Pancreas (tissue), 10 donors: Measurements from ENCODE around the gene HOXA3. TPM values are rescaled to one million over a fixed set of nuclear protein-coding genes. Genes with fewer than 3 reads are reported as not detected.

Experiments used
- ATAC-seq, 4 donors: fragments of 200-7000 bp; cut with Tn5 transposase; one replicate each; pipeline versions ENCODE4 v1.8.0 to v1.9.1; 2020; ENCODE audit warnings: mild to moderate bottlenecking in 4 of 4, moderate library complexity in 4 of 4
- DNase-seq, 6 donors: peaks; one replicate each; pipeline ENCODE4 v3.0.0-alpha.2; 2020
- FAIRE-seq: peaks from 2 replicates; lab custom pipeline; 2012; peaks lifted over from hg19 to GRCh38; lab: Jason Lieb, UNC
- H3K27ac ChIP-seq, 4 donors: fragments of 200-600 bp; sonication (generic); 1 replicate in 3 of 4; 2 replicates in 1 of 4; pipeline versions ENCODE4 v1.5.0 to v1.8.0; 2020
- H3K27me3 ChIP-seq, 4 donors: fragments of 200-600 bp; one replicate each; pipeline ENCODE4 v1.8.0; 2021
- H3K36me3 ChIP-seq, 3 donors: fragments of 200-600 bp; sonication (generic) in 1 of 3; one replicate each; pipeline versions ENCODE4 v1.5.0 to v1.8.0; 2020 to 2021
- H3K4me1 ChIP-seq, 3 donors: fragments of 200-600 bp; one replicate each; pipeline ENCODE4 v1.8.0; 2021
- H3K4me3 ChIP-seq, 4 donors: fragments of 200-600 bp; sonication (generic) in 2 of 4; one replicate each; pipeline versions ENCODE4 v1.5.0 to v1.8.0; 2020 to 2021
- H3K9me3 ChIP-seq, 4 donors: fragments of 200-600 bp; one replicate each; pipeline ENCODE4 v1.8.0; 2021
- WGBS, 2 donors: extraction: QIAGEN DNeasy Blood & Tissue Kit; methylation state at CpG; one replicate each; pipeline ENCODE4 v1.1.7; 2013; 5-methylcytosine and 5-hydroxymethylcytosine counted together
- intact Hi-C, 3 donors: fragments of 100-400 bp; cut with DNase I; formaldehyde crosslinking; loops; one replicate each; pipeline versions ENCODE4 v1.11.1 to v1.14.2; 2022
- polyA plus RNA-seq, 2 donors: library from polyadenylated mRNA; stranded (reverse); fragments of 200-250 nt; gene quantifications; one replicate each; pipeline ENCODE4 v1.2.3, GENCODE V29; 2013
- total RNA-seq, 6 donors: library from RNA; stranded (reverse); fragmentation: NEBNext Ultra II Directional in 4 of 6; extraction: Animal tissue kit (Norgen Biotek cat#: 25700) in 4 of 6; gene quantifications; one replicate each; pipeline versions ENCODE4 v1.2.1 to v1.2.4, GENCODE V29; 2021 to 2023
- TF ChIP-seq, protein P1 (sequence below), 4 donors: fragments of 200-600 bp; sonication (generic) in 3 of 4; IDR thresholded peaks; one replicate each; pipeline versions ENCODE4 v1.5.0 to v1.8.0; 2021; ENCODE audit warnings: antibody characterized with exemption in 4 of 4
- donor health status: healthy with polysubstance abuse.
- donor health status: DM: no; HTN: no; CAD: no; lungs with moderate emphysema.
- donor health status: DM: no; HTN: no; CAD: no.
- donor health status: control.
- donor health status: control.
- donor health status: Bipolar disorder and iron deficiency.
- donor health status: DM: yes; HTN: yes; CAD: no.
- donor health status: DM: no; HTN: no; CAD: no.
- donor health status: DM: no; HTN: no; CAD: no.
- donor health status: DM: yes; HTN: yes; CAD: no.

Gene HOXA3
- total and polyA plus RNA-seq, 8 donors: 0.13 to 1.9 (median 0.43) TPM; not detected in 1

DNA sequence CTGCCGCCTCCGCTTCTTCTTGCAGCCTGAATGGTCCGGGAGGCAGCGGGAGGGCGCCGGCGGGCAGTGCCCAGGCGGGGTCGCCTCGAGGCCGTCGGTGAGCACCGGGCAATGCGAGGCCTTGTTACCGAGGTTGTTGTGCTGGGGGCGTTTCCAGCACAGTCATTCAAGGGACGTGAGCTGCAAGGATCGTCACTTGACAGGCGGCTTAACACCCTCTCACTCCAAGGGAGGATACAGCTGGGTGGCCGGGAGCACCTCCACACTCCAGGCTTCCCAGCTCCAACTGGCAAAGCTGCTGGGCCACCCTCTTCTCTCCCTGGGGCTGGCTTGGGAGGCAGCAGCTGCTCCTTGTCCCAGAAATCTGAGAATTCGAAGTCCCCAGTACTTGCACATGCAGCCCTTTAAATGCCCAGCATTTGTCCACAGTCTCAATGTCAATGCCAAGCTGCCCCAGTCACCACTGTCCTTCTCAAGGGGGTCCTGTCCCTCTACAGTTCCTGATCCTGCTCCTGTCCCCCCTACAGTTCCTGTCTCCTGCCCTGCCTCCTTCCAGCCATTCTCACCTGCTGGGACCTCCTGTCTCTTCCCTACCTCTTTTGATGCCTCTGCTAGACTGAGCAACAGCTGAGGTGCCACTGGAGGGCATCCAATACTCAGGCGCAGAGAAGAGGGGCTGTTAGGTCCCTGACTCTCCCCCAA, 37.1 kb upstream of the HOXA3 start:
- ATAC-seq: no peak
- Histone ChIP-seq H3K4me1 (peaks cover 0 to 17% (median 0%) of the 10 kb centered on the region in 3 donors), H3K9me3 (no peaks in the 10 kb centered on the region), H3K27ac (no peak overlapping the region), H3K4me3 (peak overlapping the region in 1 of 4 donors; percentile 9), H3K27me3 (peaks cover 4 to 90% (median 30%) of the 10 kb centered on the region in 4 donors), H3K36me3 (no peaks in the 10 kb centered on the region)
- TF ChIP-seq, protein P1, sequence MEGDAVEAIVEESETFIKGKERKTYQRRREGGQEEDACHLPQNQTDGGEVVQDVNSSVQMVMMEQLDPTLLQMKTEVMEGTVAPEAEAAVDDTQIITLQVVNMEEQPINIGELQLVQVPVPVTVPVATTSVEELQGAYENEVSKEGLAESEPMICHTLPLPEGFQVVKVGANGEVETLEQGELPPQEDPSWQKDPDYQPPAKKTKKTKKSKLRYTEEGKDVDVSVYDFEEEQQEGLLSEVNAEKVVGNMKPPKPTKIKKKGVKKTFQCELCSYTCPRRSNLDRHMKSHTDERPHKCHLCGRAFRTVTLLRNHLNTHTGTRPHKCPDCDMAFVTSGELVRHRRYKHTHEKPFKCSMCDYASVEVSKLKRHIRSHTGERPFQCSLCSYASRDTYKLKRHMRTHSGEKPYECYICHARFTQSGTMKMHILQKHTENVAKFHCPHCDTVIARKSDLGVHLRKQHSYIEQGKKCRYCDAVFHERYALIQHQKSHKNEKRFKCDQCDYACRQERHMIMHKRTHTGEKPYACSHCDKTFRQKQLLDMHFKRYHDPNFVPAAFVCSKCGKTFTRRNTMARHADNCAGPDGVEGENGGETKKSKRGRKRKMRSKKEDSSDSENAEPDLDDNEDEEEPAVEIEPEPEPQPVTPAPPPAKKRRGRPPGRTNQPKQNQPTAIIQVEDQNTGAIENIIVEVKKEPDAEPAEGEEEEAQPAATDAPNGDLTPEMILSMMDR (IDR thresholded peaks at IDR 0.05): no peak
- 11 to 12% methylated on average over 15 to 22 of the region's 22 CpGs for WGBS, 2 donors
- intact Hi-C loops: no loop called here
- peak in 2 of 6 donors; percentile 5 to 54 for DNase-seq
- FAIRE-seq: no peak

DNA sequence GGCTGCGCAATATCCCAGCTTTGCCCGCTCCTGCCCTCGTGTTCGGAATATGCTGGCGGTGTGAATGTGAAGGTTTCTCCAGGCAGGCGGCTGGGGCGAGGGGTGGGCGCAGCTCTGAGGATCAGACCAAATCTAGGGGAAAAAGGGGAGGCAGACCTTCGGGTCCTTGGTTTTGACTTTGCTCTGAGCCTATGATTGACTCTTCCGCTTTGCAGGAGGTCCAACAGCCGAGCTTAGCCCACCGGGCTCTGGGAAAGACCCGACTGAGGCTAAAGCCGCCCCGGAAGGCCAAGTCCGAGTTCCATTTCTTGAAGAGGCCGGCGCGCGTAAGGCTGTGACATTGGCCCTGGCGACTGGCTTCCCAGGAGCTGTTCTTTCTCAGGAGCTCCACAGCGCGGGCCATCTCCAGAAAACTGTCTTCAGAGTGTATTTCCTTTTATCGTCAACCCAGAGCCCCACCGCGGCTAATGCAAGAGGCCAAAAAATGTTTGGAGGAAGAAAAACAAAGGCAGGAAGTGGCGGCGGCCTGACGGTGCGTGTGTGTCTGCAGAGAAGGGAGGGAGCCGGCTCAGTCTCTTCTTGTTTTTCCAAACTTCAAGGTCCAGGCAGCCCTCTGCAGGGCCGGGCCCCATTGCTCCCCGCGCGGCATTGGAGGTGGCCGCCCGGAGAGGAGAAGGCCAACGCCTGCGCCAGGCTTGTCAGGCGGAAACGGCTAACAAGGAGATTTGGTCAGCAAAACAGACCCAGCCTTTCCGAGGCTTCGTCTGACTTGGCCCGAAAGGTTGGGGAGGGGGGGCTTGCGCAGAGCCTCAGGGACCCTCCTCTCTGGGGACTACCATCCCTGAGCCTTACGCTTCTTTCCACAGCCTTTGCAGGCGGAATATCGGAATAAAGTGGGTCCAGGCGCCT, 36.3 kb upstream of the HOXA3 start:
- WGBS, 2 donors: 7 to 9% methylated on average over 47 to 49 of the region's 49 CpGs
- Histone ChIP-seq H3K4me3 (peak overlapping the region in 1 of 4 donors; percentile 9), H3K27ac (no peak overlapping the region), H3K27me3 (peaks cover 0 to 88% (median 25%) of the 10 kb centered on the region in 4 donors), H3K36me3 (no peaks in the 10 kb centered on the region), H3K4me1 (peaks cover 0 to 17% (median 0%) of the 10 kb centered on the region in 3 donors), H3K9me3 (no peaks in the 10 kb centered on the region)
- DNase-seq (peak in 2 of 6 donors; percentile 13 to 60), FAIRE-seq (no peak), ATAC-seq (peak in 1 of 4 donors; percentile 22)
- intact Hi-C loops: no loop called here
- TF ChIP-seq, protein P1 (IDR thresholded peaks at IDR 0.05): no peak

DNA sequence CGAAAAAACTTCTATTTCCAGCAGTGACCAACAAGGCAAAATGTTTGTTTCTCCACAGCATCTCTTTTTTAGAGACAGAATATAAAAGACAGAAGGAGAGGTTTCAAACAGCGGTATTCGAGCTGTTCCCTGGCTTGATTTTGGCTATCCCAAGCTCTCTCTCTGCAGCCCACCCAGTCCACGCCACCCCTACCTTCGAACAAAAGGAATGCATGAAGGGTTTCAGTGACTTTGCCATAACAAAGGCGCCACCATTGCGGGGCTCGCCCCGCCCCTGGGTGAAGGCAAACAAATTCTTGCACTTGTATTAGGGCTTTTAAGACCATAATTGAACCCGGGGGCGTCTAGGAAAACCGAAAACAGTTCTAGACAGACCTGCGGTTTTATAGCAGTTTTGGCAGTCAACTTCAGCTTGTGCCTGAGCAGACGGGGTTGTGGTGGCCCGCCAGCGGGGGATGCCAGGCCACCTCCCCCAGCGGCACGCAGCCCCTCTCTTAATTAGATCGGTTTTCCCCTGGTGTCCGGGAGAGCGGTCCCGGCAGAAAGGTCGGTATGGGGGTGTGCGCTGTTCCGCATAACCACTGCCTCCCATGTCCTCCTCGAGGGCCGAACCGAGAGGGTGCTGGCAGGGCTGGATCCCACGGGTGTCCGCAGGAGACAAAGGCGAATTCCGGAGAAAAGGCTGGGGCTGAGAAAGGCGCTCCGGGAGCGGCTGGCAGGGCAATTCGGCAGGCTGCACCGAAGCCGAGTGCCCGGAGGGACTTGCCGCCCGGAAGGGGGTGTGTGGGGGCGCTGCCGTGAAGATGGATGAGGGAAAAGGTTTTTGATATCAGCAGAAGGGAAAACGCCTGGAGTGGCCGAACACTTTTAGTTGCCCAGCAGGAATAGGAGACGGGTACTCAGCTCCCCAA, 35.3 kb upstream of the HOXA3 start:
- peaks cover 0 to 88% (median 27%) of the 10 kb centered on the region in 4 donors for H3K27me3 ChIP-seq
- intact Hi-C loops: no loop called here
- no peak overlapping the region for H3K27ac ChIP-seq
- H3K36me3 ChIP-seq: no peaks in the 10 kb centered on the region
- ATAC-seq (no peak), FAIRE-seq (no peak), DNase-seq (peak in 3 of 6 donors; percentile 8 to 56 (median 51))
- H3K9me3 ChIP-seq: no peaks in the 10 kb centered on the region
- no peak overlapping the region for H3K4me3 ChIP-seq
- TF ChIP-seq, protein P1 (IDR thresholded peaks at IDR 0.05): no peak
- H3K4me1 ChIP-seq: peaks cover 0 to 11% (median 0%) of the 10 kb centered on the region in 3 donors
- WGBS, 2 donors: 5 to 7% methylated on average over 46 of the region's 46 CpGs

DNA sequence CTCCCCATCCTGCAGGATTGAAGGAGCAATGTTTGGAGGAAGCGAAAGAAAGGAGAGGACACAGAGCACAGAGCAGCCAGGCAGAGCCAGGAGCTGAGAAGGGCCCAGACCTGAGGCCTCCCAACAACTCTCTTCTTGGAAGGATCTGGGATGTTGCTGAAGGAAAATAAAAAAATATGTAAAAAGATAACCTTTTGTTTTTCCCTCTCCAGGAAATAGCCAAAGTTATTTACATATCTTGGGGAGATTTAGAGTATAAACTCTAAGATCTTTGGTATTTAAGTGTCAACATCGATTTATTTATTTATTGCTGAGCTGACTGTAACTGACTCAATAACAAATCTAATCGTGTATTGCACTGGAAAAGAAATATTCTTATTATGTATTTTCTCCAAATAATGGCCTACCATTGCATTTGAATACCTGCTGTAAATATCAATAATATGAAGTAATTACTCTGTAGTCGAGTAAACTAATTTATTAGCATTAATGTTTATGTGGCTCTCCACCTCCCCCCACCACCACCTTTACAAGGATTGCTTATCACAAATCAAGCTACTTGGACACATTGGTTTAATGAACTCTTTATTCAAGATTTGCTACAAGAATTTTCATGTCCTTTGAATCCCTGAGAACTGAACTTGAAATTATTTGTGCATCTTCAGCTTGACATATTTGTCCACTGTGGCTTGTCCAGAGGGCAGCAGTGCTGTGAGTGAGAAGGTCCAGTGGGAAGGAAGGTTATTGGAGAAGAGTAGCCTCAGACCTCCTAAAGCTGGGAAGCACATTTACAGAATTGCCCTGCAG, 34.5 kb upstream of the HOXA3 start:
- 20 to 24% methylated on average over 4 of the region's 4 CpGs for WGBS, 2 donors
- no peak for DNase-seq
- Histone ChIP-seq H3K27me3 (peaks cover 0 to 90% (median 26%) of the 10 kb centered on the region in 4 donors), H3K9me3 (no peaks in the 10 kb centered on the region), H3K4me1 (peaks cover 0 to 9% (median 0%) of the 10 kb centered on the region in 3 donors), H3K27ac (no peak overlapping the region), H3K4me3 (no peak overlapping the region), H3K36me3 (no peaks in the 10 kb centered on the region)
- intact Hi-C loops: no loop called here
- TF ChIP-seq, protein P1 (IDR thresholded peaks at IDR 0.05): no peak
- no peak for ATAC-seq
- FAIRE-seq: no peak
